Trophoblast cell (in vitro differentiated cells and primary cell): Measurements from ENCODE around the gene GSX1.

Experiments used
- DNase-seq, 2 donors: peaks; one replicate each; pipeline ENCODE4 v3.0.0-alpha.2; 2016
- H2AFZ ChIP-seq: 2 replicates; pipeline ENCODE4 v1.6.1; 2013; ENCODE audit warnings: low read length, moderate library complexity, mild to moderate bottlenecking; ENCODE audit not compliant: insufficient read depth, poor library complexity
- H2AK5ac ChIP-seq: 2 replicates; pipeline ENCODE4 v1.6.1; 2013; ENCODE audit warnings: mild to moderate bottlenecking, low read length
- H2BK120ac ChIP-seq: 2 replicates; pipeline ENCODE4 v1.6.1; 2013; ENCODE audit warnings: low read length, mild to moderate bottlenecking, moderate library complexity; ENCODE audit not compliant: insufficient read depth, poor library complexity
- H2BK12ac ChIP-seq: 2 replicates; pipeline ENCODE4 v1.6.1; 2013; ENCODE audit warnings: mild to moderate bottlenecking, low read length, moderate library complexity
- H2BK5ac ChIP-seq: 2 replicates; pipeline ENCODE4 v1.6.1; 2013; ENCODE audit warnings: low read length, low read depth, moderate library complexity, mild to moderate bottlenecking; ENCODE audit not compliant: poor library complexity
- H3K14ac ChIP-seq: 2 replicates; pipeline ENCODE4 v1.6.1; 2013; ENCODE audit warnings: mild to moderate bottlenecking, low read length
- H3K18ac ChIP-seq: 2 replicates; pipeline ENCODE4 v1.6.1; 2013; ENCODE audit warnings: mild to moderate bottlenecking, low read length
- H3K23ac ChIP-seq: 2 replicates; pipeline ENCODE4 v1.6.1; 2013; ENCODE audit warnings: low read length
- H3K27ac ChIP-seq: 2 replicates; pipeline ENCODE4 v1.5.1; 2013; ENCODE audit warnings: low read depth, mild to moderate bottlenecking, inconsistent platforms, low read length, moderate library complexity
- H3K27me3 ChIP-seq: 2 replicates; pipeline ENCODE4 v1.6.1; 2013; ENCODE audit warnings: inconsistent platforms, mild to moderate bottlenecking, low read length, moderate library complexity; ENCODE audit not compliant: insufficient read depth
- H3K36me3 ChIP-seq, 2 experiments: 1 replicate in 1 of 2; 2 replicates in 1 of 2; pipeline ENCODE4 v1.6.1; 2013; ENCODE audit warnings: low read length in 2 of 2, mild to moderate bottlenecking in 2 of 2, moderate library complexity in 1 of 2; ENCODE audit not compliant: insufficient read depth in 2 of 2, control insufficient read depth in 1 of 2
- H3K4ac ChIP-seq: 2 replicates; pipeline ENCODE4 v1.6.1; 2013; ENCODE audit warnings: low read depth, mild to moderate bottlenecking, low read length, moderate library complexity
- H3K4me1 ChIP-seq, 2 experiments: 1 replicate in 1 of 2; 2 replicates in 1 of 2; pipeline ENCODE4 v1.6.1; 2013; ENCODE audit warnings: low read length in 2 of 2, mild to moderate bottlenecking in 2 of 2, moderate library complexity in 1 of 2; ENCODE audit not compliant: insufficient read depth in 2 of 2, control insufficient read depth in 1 of 2
- H3K4me2 ChIP-seq: 2 replicates; pipeline ENCODE4 v1.6.1; 2013; ENCODE audit warnings: inconsistent platforms, mild to moderate bottlenecking, low read length, moderate library complexity
- H3K4me3 ChIP-seq: 2 replicates; pipeline ENCODE4 v1.5.1; 2013; ENCODE audit warnings: mild to moderate bottlenecking, low read depth, low read length, inconsistent platforms
- H3K79me1 ChIP-seq: one replicate; pipeline ENCODE4 v1.6.1; 2013; ENCODE audit warnings: low read length
- H3K79me2 ChIP-seq: 2 replicates; pipeline ENCODE4 v1.6.1; 2013; ENCODE audit warnings: low read length, mild to moderate bottlenecking; ENCODE audit not compliant: control insufficient read depth, insufficient read depth, poor library complexity
- H3K9ac ChIP-seq: 2 replicates; pipeline ENCODE4 v1.6.1; 2013; ENCODE audit warnings: mild to moderate bottlenecking, low read length
- H3K9me3 ChIP-seq: 2 replicates; pipeline ENCODE4 v1.6.1; 2013; ENCODE audit warnings: low read depth, mild to moderate bottlenecking, control low read depth, inconsistent platforms, low read length; ENCODE audit not compliant: insufficient read depth
- H4K12ac ChIP-seq: 2 replicates; pipeline ENCODE4 v1.6.1; 2013; ENCODE audit warnings: low read depth, mild to moderate bottlenecking, low read length, moderate library complexity
- H4K8ac ChIP-seq: 2 replicates; pipeline ENCODE4 v1.6.1; 2013; ENCODE audit warnings: low read depth, mild to moderate bottlenecking, low read length, moderate library complexity
- H4K91ac ChIP-seq: one replicate; pipeline ENCODE4 v1.6.1; 2013; ENCODE audit warnings: low read depth, mild to moderate bottlenecking, low read length, moderate library complexity
- WGBS: extraction: QIAGEN DNeasy Blood & Tissue Kit; methylation state at CpG from one replicate; pipeline ENCODE4 v1.1.7; 2013; ENCODE audit warnings: missing lambda C conversion rate; ENCODE audit not compliant: insufficient read length, insufficient coverage; ENCODE audit errors: extremely low coverage; 5-methylcytosine and 5-hydroxymethylcytosine counted together

Gene GSX1

GRCh38 chr13:27794368-27794691 lies 2.0 kb downstream of the GSX1 start:
- Histone ChIP-seq H3K4me1 (peaks cover 0 to 3% of the 10 kb centered on the region in 2 experiments), H2BK120ac (no peak overlapping the region), H3K27me3 (peaks cover 92% of the 10 kb centered on the region), H4K8ac (no peak overlapping the region), H3K4me2 (no peak overlapping the region), H3K4me3 (no peak overlapping the region), H3K14ac (no peak overlapping the region), H2AFZ (no peak overlapping the region), H4K12ac (no peak overlapping the region), H3K27ac (no peak overlapping the region), H3K23ac (no peak overlapping the region), H3K79me2 (no peaks in the 10 kb centered on the region), H3K4ac (no peak overlapping the region), H4K91ac (no peak overlapping the region), H3K79me1 (no peaks in the 10 kb centered on the region), H3K9ac (no peak overlapping the region), H2AK5ac (no peak overlapping the region), H2BK12ac (no peak overlapping the region), H3K36me3 (no peaks in the 10 kb centered on the region), H3K18ac (no peak overlapping the region), H2BK5ac (no peak overlapping the region), H3K9me3 (peaks cover 20% of the 10 kb centered on the region)
- DNase-seq, result no peak
- WGBS, result no CpG with 5 or more reads among the region's 11 CpGs

- H3K23ac ChIP-seq, result no peak overlapping the region
- no peak overlapping the region for H3K18ac ChIP-seq
- H3K4ac ChIP-seq, result no peak overlapping the region
- H2AK5ac ChIP-seq, result no peak overlapping the region
- H4K8ac ChIP-seq, result no peak overlapping the region
- H3K14ac ChIP-seq, result no peak overlapping the region
- H2BK120ac ChIP-seq, result no peak overlapping the region
- no peak overlapping the region for H3K27ac ChIP-seq
- H4K91ac ChIP-seq, result no peak overlapping the region
- peaks cover 0 to 3% of the 10 kb centered on the region in 2 experiments for H3K4me1 ChIP-seq
- H4K12ac ChIP-seq, result no peak overlapping the region
- H3K79me1 ChIP-seq, result no peaks in the 10 kb centered on the region
- H3K9me3 ChIP-seq, result peaks cover 20% of the 10 kb centered on the region
- no peak overlapping the region for H3K4me2 ChIP-seq
- no peak for DNase-seq
- H3K27me3 ChIP-seq, result peaks cover 85% of the 10 kb centered on the region
- H3K4me3 ChIP-seq, result no peak overlapping the region
- no peaks in the 10 kb centered on the region for H3K79me2 ChIP-seq
- no CpG with 5 or more reads among the region's 44 CpGs for WGBS
- no peak overlapping the region for H3K9ac ChIP-seq
- H3K36me3 ChIP-seq, result no peaks in the 10 kb centered on the region
- H2BK5ac ChIP-seq, result no peak overlapping the region
- no peak overlapping the region for H2AFZ ChIP-seq
- no peak overlapping the region for H2BK12ac ChIP-seq
These were observed 2.8 kb downstream of the GSX1 start for GRCh38 chr13:27794921-27795717.

- H3K23ac ChIP-seq, result no peak overlapping the region
- no peak overlapping the region for H2BK5ac ChIP-seq
- no peak overlapping the region for H2AFZ ChIP-seq
- H3K36me3 ChIP-seq, result no peaks in the 10 kb centered on the region
- H3K4ac ChIP-seq, result no peak overlapping the region
- WGBS, result no CpG with 5 or more reads among the region's 6 CpGs
- no peaks in the 10 kb centered on the region for H3K79me1 ChIP-seq
- H3K14ac ChIP-seq, result no peak overlapping the region
- no peak overlapping the region for H2BK12ac ChIP-seq
- H3K27me3 ChIP-seq, result peaks cover 82% of the 10 kb centered on the region
- H4K91ac ChIP-seq, result no peak overlapping the region
- no peak overlapping the region for H4K8ac ChIP-seq
- peaks cover 0 to 3% of the 10 kb centered on the region in 2 experiments for H3K4me1 ChIP-seq
- no peak overlapping the region for H4K12ac ChIP-seq
- H2AK5ac ChIP-seq, result no peak overlapping the region
- H3K9ac ChIP-seq, result no peak overlapping the region
- H3K18ac ChIP-seq, result no peak overlapping the region
- H3K4me2 ChIP-seq, result no peak overlapping the region
- H3K4me3 ChIP-seq, result no peak overlapping the region
- peaks cover 18% of the 10 kb centered on the region for H3K9me3 ChIP-seq
- no peak overlapping the region for H2BK120ac ChIP-seq
- no peak for DNase-seq
- H3K27ac ChIP-seq, result no peak overlapping the region
- H3K79me2 ChIP-seq, result no peaks in the 10 kb centered on the region
These were observed 3.4 kb downstream of the GSX1 start for GRCh38 chr13:27795718-27796019.

- Histone ChIP-seq H4K8ac (no peak overlapping the region), H4K12ac (no peak overlapping the region), H3K4ac (no peak overlapping the region), H2BK120ac (no peak overlapping the region), H3K27ac (no peak overlapping the region), H3K36me3 (no peaks in the 10 kb centered on the region), H3K79me1 (no peaks in the 10 kb centered on the region), H3K79me2 (no peaks in the 10 kb centered on the region), H3K9ac (no peak overlapping the region), H2AFZ (no peak overlapping the region), H2BK5ac (no peak overlapping the region), H2AK5ac (no peak overlapping the region), H4K91ac (no peak overlapping the region), H3K27me3 (peaks cover 72% of the 10 kb centered on the region), H3K9me3 (peaks cover 13% of the 10 kb centered on the region), H3K4me1 (peaks cover 0 to 3% of the 10 kb centered on the region in 2 experiments), H3K23ac (no peak overlapping the region), H2BK12ac (no peak overlapping the region), H3K18ac (no peak overlapping the region), H3K4me3 (no peak overlapping the region), H3K4me2 (peak overlapping the region; percentile 21), H3K14ac (no peak overlapping the region)
- WGBS, result no CpG with 5 or more reads among the region's 24 CpGs
- DNase-seq, result no peak
These were observed 4.4 kb downstream of the GSX1 start for GRCh38 chr13:27796544-27797227.
